ENCODE results near the gene ERVFRD-1.

Gene ERVFRD-1, protein sequence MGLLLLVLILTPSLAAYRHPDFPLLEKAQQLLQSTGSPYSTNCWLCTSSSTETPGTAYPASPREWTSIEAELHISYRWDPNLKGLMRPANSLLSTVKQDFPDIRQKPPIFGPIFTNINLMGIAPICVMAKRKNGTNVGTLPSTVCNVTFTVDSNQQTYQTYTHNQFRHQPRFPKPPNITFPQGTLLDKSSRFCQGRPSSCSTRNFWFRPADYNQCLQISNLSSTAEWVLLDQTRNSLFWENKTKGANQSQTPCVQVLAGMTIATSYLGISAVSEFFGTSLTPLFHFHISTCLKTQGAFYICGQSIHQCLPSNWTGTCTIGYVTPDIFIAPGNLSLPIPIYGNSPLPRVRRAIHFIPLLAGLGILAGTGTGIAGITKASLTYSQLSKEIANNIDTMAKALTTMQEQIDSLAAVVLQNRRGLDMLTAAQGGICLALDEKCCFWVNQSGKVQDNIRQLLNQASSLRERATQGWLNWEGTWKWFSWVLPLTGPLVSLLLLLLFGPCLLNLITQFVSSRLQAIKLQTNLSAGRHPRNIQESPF
- 0 to 1.7 (median 0.05) reads per million in 17 experiments for total RNA-seq

DNA sequence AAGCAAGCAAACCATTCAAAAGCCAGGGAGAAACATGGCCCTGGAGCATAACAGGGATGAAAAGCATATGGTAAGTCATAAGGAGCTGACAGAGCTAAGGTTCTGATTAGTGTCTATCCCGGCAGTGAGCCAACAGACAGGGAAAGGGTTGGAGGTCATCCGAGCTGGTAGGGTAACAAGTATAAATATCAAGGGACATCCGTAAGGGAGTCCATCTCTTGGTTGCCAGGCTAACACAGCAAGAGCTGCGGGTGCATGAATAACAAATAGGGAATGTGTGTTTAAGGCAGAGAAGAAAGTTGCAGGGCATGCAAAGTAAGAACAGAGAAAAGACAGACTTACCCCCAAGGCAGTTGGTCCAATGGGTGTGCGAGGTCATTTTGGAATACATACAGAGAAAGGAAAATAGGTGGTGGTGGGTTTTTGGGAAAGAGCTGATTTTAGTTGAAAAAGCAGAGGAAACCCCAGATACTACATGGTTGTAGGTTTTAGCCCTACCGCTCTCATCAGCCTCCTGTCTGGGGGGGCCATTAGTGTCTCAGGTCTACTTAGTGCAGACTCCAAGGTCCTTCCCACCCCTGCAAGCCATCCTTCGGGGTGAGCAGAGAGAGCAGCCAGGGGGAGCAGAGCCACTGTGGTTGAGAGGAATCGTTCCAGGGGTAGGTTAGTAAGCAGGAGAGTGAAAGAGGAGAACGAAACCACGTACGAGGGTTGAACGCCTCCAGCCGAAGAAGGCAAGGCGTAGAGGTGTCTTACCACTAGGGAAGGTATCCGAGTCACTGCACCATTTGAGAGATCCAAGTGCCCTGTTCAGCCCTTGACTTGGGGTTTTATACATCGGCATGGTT is at the start of gene ERVFRD-1:
Gene ERVFRD-1 (minus strand): TSS at position 805 of the 848 bp plus-strand sequence. CDS start 6,415 bp downstream, outside the sequence.
- DNase-seq: no peak

DNA sequence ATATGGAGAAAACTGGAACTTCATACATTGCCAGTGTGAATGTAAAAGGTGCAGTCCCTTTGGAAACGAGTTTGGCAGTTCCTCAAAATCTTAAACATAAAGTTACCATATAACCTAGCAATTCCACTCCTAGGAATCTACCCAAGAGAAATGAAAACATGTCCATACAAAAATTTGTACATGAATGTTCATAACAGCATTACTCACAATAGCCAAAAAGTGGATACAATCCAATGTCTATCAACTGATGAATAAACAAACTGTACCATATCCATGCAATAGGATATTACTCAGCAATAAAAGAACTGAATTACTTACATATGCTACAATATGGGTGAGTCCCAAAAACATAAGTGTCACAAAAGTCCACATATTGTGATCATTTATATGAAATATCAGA is 48.7 kb upstream of the ERVFRD-1 start:
- no peak for DNase-seq

DNA sequence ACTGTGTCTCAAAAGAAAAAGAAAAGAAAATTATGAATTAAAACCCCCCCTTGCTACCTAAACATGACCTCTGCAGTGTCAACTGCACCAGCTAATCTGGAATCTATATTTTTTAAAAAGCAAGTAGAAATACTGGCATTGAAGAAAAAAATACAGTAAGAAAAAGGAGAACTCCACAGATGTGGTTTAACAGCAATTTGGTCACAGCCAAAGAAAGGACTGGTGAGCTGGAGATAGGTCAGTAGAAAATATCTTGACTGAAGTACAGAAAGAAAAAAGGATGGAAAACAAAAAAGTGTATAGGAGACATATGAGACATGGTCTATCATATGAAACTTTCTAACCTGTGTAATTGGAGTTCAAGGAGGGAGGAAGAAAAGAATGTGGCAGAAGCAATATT is 44.1 kb upstream of the ERVFRD-1 start:
- DNase-seq: no peak

DNA sequence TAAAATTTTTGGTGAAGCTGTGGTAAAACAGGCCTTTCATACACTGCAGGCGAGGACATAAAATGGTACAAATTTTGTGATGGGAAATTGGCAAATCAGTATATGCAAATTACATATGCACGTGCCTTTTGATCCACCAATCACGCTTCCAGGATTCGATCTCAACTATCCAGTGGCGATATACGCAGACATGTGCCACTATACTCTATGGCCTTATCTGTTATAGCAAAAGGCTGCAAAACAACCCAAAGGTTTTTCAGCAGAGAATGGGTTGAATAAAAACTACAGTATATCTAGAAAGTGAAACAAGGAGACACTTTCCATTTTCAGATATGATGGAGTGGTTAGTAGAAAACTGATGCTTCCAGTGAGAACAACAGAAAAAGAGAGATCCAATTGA is 41.9 kb upstream of the ERVFRD-1 start:
- no peak for DNase-seq

DNA sequence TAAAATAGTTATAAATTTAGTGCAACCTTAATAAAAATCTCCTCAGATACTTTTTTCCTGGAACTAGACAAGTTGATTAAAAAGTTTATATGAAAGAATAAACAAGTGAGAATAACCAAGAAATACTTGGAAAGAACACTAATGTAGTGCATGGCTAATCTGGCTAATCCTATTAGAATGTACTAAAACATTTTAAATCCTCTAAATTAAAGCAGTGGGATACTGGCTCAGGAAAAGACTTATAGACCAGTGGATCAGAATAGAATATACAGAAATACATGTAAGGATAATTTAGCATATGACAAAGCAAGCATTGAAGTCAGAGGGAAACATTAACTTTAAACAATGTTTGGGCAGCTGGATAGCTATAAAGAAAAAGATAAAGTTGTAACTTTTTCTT is 41.1 kb upstream of the ERVFRD-1 start:
- no peak for DNase-seq

DNA sequence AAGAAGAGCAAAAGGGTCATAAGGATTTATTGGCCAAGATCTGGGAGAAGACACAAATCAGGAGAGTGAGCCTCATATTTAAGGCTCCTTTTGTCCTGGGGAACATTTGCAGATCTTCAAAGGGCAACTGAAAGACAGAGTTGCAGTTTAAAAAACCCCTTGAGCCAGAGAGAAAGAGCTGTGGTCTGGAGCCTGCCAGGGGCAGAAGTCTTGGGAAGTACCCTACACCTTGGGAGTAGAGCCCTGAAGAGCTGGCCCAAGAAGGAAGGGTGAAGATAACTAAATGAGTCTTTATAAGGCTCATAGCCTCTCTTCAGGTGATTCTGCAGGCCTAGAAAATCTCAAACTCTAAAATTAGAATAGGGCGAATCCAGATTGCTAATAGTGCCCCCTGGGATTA is 40.0 kb upstream of the ERVFRD-1 start:
- no peak for DNase-seq

- DNase-seq: no peak
Measured at GRCh38 chr6:11149551-11149950, 38.0 kb upstream of the ERVFRD-1 start.

DNA sequence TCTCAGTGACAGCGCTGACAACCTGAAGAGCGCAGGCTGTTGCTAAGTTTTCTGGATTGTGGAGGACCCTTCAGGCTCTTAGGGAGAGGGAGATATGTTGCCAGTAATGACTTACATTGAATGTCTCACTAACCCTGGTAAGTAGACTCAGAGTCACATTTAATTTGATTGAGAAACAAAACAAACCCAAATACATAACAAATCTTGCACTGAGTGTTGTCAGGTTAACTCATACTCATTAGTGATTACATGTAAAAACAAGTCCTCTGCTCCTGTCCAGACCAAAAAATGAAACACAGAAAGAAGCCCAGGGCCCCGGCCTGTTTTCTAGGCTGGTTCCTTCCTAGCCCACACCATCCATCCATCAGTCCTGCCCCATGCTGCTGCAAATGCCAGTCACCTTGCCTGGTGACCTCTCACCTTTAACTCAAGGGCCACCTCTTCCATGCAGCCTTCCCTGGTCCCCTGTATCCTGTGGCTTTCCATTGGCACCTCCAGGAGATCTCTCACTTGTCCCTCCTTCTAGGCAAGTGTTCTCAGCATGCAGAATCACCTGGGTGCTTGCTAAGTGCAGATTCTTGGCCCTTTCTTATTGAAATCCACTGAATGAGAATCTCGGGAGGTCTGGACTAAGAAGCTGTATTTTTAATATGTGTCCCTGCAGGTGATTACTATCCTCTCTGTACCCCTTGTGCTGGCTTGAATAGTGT is 34.7 kb upstream of the ERVFRD-1 start:
- DNase-seq: no peak

DNA sequence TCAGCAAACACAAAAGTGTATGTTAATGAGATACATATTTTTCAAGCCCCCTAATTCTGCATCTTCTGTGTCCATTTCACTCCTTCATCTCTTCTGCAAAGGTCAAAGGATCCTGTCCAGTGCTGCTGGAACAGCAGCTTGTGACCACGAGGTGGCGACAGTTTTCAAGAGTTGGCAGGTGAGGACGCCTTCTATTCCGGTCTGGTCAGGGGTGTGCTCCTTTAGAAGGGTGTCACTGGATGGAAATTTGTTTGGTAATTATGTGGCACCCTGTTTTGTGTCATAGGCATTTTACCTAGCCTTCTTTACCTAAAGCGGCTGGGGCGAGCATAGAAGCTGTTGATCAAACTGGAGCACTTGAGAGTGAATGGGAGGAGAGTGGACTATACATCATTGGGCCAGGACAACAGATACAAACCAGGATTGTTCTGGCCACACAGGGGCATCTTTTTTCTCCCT is 32.9 kb upstream of the ERVFRD-1 start:
- DNase-seq: peak; percentile 76 to 87 (median 82)

DNA sequence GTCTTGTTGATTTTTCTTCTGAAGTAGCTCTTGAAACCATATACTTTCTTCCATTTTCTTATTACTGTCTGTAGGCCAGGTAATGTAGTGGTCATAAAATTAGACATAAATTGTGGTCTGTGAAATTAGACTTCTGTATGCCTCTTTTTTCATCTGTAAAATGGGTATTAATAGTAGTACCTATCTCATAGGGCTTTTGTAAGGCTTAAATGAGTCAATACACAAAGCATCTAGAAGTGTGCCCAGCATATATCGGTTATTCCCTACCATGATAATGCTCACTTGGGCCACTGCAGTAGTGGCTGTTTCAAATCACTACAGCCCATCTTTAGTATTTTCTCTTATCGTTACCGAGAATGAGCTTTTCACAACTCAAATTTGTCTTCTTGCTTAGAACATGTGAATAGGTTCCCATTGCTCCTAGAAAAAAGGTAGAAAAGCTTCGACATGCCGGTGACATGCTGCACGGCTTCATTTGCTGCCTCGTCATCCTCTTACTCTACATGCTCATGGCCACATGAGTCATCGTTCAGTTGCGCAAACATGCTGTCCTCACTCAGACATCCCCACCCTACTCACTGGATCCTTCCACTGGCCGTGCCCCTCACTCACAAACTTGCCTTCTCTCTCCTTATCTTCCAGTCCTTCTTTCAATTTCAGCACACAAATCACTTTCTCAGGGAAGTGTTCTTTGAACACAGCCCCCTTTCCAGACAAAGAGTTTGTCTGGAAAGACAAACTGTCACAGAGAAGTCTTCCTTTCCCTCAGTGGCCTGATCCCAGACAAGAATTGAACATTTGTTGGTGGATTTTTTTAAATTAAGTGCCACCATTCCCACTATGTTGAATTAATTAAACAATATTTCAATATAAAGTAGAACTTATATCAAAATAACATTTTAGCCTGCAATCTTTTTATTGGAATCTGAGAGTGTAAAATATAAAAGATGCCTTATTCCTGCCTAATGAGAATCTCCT is 32.2 kb upstream of the ERVFRD-1 start:
- DNase-seq: peak; percentile 83 to 93 (median 90)

GRCh38 chr6:11142296-11143027 is 30.9 kb upstream of the ERVFRD-1 start:
- peak in 1 of 4 experiments; percentile 22 for DNase-seq

DNA sequence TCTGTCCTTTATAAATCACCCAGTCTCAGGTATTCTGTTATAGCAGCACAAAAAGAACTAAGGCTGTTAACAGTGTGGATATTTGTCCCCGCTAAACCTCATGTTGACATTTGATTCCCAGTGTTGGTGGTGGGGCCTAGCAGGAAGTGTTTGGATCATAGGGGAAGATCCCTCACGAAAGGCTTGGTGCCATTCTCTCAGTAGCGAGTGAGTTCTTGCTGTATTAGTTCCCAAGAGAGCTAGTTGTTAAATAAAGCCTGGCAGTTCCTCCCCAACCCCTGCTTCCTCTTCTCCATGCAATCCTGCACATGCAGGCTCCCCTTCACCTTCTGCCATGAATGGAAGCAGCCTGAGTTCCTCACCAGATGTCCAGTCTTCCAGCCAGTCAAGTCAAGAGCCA is 29.8 kb upstream of the ERVFRD-1 start:
- peak; percentile 31 to 69 (median 66) for DNase-seq

- no peak for DNase-seq
Measured at GRCh38 chr6:11140056-11140455, 28.5 kb upstream of the ERVFRD-1 start.

DNA sequence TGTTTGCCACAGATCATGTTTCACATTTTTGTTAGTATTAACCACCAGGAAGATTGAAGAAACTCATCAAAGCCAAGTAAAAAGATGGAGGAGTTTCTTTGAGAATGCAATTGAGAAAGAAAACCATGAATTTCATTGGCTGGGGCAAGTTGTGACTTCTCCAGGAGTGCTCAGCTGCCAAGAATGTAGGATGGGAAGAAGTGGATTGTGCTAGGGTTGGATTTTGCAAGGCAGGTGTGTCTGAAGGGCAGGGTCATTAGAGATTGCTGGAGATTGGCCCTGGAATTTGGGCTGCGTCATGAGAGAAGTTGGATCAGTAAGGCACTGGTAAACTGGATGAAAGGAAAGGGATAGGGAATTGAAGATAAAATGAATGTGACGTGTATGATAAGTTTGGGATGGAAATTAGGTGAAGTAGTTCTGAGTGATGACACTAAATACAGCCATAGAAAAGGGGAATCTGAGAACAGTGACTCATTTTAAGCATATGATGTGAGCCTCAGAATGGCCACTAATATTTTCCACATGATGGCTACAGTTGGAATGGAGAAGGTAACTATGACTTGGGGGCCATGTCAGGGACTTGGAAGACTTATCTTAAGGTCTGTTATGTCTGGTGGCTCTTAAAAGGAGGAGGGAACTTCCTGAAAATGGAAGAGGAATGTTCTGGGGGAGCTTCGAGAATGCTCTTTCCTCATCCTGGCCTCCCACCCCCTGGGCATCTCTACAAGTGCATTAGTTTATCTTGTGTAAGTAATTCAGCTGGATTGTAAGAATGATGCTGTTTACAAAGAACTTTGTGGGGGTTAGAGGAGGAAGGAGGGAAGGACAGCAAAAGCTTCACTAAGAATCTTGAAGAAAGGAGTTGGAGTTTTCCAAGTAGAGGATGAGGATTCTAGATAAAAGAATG is 27.8 kb upstream of the ERVFRD-1 start:
- peak; percentile 41 to 89 (median 69) for DNase-seq

- DNase-seq: no peak
Measured at GRCh38 chr6:11136809-11137208, 25.3 kb upstream of the ERVFRD-1 start.

DNA sequence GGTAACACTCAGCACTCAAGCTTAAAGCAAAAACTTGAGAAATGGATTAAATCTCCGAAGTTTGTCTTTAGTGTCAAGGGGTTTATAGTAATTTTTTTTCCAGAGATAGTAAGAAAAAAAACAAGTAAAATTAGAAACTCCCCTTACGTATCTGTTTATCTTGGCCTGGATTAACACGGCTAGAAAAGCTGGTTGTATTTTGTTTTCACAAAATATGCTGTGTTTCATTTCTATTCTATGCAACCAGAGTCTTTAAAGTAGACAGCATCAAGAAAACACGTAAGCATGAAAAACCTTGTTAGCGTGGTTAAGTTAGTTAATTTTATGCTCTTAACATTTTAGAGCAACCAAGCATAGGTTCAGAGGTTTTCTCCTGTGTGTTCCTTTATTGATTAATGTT is 21.8 kb upstream of the ERVFRD-1 start:
- no peak for DNase-seq

- DNase-seq: no peak
Measured at GRCh38 chr6:11132194-11132888, 20.8 kb upstream of the ERVFRD-1 start.

DNA sequence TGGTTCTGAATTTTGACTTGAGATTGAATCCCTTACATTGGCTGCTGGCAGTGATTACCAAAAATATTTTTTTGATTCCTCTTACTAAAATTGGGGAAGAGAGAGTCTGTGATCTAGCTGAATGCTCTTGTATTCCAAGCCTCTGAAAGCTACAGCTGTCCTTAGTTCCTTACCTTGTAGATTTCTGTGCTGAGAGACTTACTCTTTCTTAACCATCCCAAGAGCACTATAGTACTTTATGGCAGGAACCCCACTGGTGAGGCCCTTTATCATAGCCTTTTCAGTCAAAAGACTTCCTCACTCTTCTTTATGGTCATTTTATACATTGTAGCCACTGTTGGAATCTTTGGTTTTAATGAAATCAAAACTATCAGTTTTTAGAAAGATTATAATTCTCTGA is 19.1 kb upstream of the ERVFRD-1 start:
- DNase-seq: peak in 1 of 4 experiments; percentile 21

Measured in suppressor macrophage (primary cell).